ENCODE data around the gene CDC123. TPM values are rescaled to one million over a fixed set of nuclear protein-coding genes. Genes with fewer than 3 reads are reported as not detected.

Gene CDC123
- total and polyA plus RNA-seq, 8 donors, result 12.2 to 26.5 (median 21.1) TPM

GRCh38 chr10:12195281-12195602 lies 746 bp upstream of the CDC123 start:
- intact Hi-C loops (cut with DNase I), result no loop called here
- DNase-seq, result no peak
- Histone ChIP-seq H3K27me3 (no peaks in the 10 kb centered on the region), H3K9me3 (no peaks in the 10 kb centered on the region), H3K4me1 (peaks cover 7 to 21% (median 7%) of the 10 kb centered on the region in 3 donors), H3K4me3 (peak overlapping the region; percentile 50 to 80 (median 55)), H3K27ac (peak overlapping the region; percentile 73 to 90 (median 80)), H3K36me3 (no peaks in the 10 kb centered on the region)
- no peak for TF ChIP-seq CTCF (IDR thresholded peaks at IDR 0.05)
- WGBS, 2 donors, result 0% methylated on average over 12 of the region's 12 CpGs
- FAIRE-seq, result no peak
- ATAC-seq, result peak; percentile 15 to 59 (median 46)

GRCh38 chr10:12196531-12197211 lies 683 bp downstream of the CDC123 start:
- no peak for FAIRE-seq

GRCh38 chr10:12198156-12198555 lies 2.2 kb downstream of the CDC123 start:
- FAIRE-seq, result no peak

More at GRCh38 chr10:12196531-12197211, 683 bp downstream of the CDC123 start:
- Histone ChIP-seq H3K4me1 (peaks cover 7 to 21% (median 7%) of the 10 kb centered on the region in 3 donors), H3K27me3 (no peaks in the 10 kb centered on the region), H3K36me3 (no peaks in the 10 kb centered on the region), H3K4me3 (peak overlapping the region; percentile 50 to 80 (median 55)), H3K9me3 (no peaks in the 10 kb centered on the region), H3K27ac (peak overlapping the region; percentile 73 to 90 (median 80))
- no peak for TF ChIP-seq CTCF (IDR thresholded peaks at IDR 0.05)
- DNase-seq (no peak), ATAC-seq (no peak)
- 6 to 8% methylated on average over 15 of the region's 15 CpGs for WGBS, 2 donors
- intact Hi-C loops (cut with DNase I), result no loop called here

GRCh38 chr10:12200850-12201249 lies 4.9 kb downstream of the CDC123 start:
- Histone ChIP-seq H3K27ac (no peak overlapping the region), H3K4me3 (no peak overlapping the region), H3K36me3 (peaks cover 0 to 4% (median 0%) of the 10 kb centered on the region in 3 donors), H3K4me1 (peaks cover 7 to 15% (median 7%) of the 10 kb centered on the region in 3 donors), H3K9me3 (no peaks in the 10 kb centered on the region), H3K27me3 (no peaks in the 10 kb centered on the region)
- WGBS, 2 donors, result 93 to 94% methylated on average over 5 of the region's 5 CpGs
- FAIRE-seq (no peak), ATAC-seq (no peak), DNase-seq (no peak)
- TF ChIP-seq CTCF (IDR thresholded peaks at IDR 0.05), result no peak
- intact Hi-C loops (cut with DNase I), result no loop called here

More at GRCh38 chr10:12198156-12198555, 2.2 kb downstream of the CDC123 start:
- intact Hi-C loops (cut with DNase I), result no loop called here
- Histone ChIP-seq H3K9me3 (no peaks in the 10 kb centered on the region), H3K36me3 (peaks cover 0 to 4% (median 0%) of the 10 kb centered on the region in 3 donors), H3K4me3 (no peak overlapping the region), H3K27ac (no peak overlapping the region), H3K27me3 (no peaks in the 10 kb centered on the region), H3K4me1 (peaks cover 7 to 21% (median 7%) of the 10 kb centered on the region in 3 donors)
- DNase-seq (no peak), ATAC-seq (no peak)
- 80 to 83% methylated on average over 2 of the region's 2 CpGs for WGBS, 2 donors
- TF ChIP-seq CTCF (IDR thresholded peaks at IDR 0.05), result no peak

- Histone ChIP-seq H3K36me3 (peaks cover 0 to 4% (median 0%) of the 10 kb centered on the region in 3 donors), H3K4me1 (peaks cover 7 to 15% (median 7%) of the 10 kb centered on the region in 3 donors), H3K4me3 (no peak overlapping the region), H3K9me3 (no peaks in the 10 kb centered on the region), H3K27ac (no peak overlapping the region), H3K27me3 (no peaks in the 10 kb centered on the region)
- intact Hi-C loops (cut with DNase I), result no loop called here
- WGBS, 2 donors, result 84 to 90% methylated on average over 3 of the region's 3 CpGs
- TF ChIP-seq CTCF (IDR thresholded peaks at IDR 0.05), result no peak
- FAIRE-seq (no peak), DNase-seq (no peak), ATAC-seq (no peak)
These were observed 5.6 kb downstream of the CDC123 start for GRCh38 chr10:12201543-12201942.
